Posterior vena cava (tissue), 2 donors: Measurements from ENCODE around the gene COX7C. TPM values are rescaled to one million over a fixed set of nuclear protein-coding genes. Genes with fewer than 3 reads are reported as not detected.
"Not testable (repeated sequence)": the region's sequence is repeated elsewhere in the genome, so short reads cannot be mapped to it uniquely, and the experiment has no call there.

Experiments
- DNase-seq: peaks from one replicate; pipeline ENCODE4 v3.0.0-alpha.2; 2020; ENCODE audit warnings: low spot score
- intact Hi-C, 2 donors: fragments of 100-400 bp; cut with DNase I; formaldehyde crosslinking; loops; one replicate each; pipeline versions ENCODE4 v1.14.1 to v1.14.2; 2022 to 2023
- total RNA-seq, 2 donors: library from RNA; stranded (reverse); fragmentation: NEBNext Ultra II Directional; extraction: Animal tissue kit (Norgen Biotek cat#: 25700); gene quantifications; one replicate each; pipeline ENCODE4 v1.2.1, GENCODE V29; 2021
- donor health status: DM: yes; HTN: yes; CAD: no.
- donor health status: DM: yes; HTN: yes; CAD: no.

Gene COX7C
- total RNA-seq, 2 donors from 2014 or later, result 343 to 379 TPM

- intact Hi-C loops, result no loop called here
- DNase-seq, result no peak
Observed at GRCh38 chr5:86649832-86650505, 32.2 kb downstream of the COX7C start.

GRCh38 chr5:86660771-86661170 lies 43.0 kb downstream of the COX7C start:
- DNase-seq, intact Hi-C loops: not testable (repeated sequence)

GRCh38 chr5:86664173-86664572 lies 46.4 kb downstream of the COX7C start:
- intact Hi-C loops, result no loop called here
- DNase-seq, result no peak

DNA sequence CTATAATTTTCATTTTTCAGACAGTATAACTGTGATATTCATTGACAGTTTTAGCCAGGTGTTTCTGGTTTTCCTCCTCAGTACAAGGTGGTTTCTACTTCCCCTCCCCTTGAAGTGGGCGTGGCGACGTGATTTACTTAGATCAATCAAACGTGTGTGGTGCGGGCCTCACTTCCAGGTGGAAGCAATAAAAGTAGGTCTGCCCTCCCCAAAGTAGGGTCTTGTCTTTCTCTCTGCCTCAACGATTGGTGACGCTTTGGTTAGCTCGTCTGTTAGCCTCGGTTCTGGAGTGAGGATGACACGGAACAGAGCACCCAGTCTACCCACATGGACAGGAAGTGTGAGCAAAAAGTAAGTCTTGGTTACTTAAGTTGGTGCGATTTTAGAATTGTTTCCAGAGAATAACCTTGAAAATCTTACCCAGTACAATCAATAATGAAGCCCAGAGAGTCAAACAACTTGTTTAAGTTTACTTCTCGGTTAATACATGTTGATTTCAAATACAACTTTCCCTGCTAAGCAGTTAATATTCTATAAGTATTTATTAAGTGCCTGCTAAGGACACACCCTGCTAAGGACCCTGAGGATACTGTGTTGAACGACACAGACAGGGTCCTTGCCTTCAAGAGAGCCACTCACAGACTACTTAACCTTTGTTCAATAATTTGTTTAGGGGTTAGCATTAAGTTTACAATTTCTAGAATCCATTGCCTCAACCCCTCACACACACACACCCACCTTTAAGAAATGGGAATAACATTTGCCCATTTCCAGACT lies 48.4 kb downstream of the COX7C start:
- intact Hi-C loops, result no loop called here
- DNase-seq, result no peak

DNA sequence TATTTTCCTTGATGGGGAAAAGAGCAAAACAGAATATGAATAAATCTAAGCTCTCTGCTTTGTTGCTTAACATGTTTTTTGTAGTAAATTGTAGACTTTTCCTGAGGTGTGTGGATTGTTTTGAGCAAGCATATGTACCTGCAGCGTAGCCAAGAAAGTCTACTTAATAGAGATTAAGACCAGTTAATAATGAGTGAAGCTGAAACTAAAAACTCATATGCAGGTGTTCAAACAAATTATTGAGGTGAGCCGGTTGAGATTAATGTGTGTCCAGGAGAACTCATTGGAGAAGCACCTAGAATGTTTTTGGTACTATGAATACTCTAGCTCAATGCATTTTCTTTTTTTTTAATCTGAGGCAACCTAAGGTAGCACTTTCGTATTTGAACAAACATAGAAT lies 49.2 kb downstream of the COX7C start:
- DNase-seq, result no peak
- intact Hi-C loops, result no loop called here
